Left lung (tissue), 10 donors: ENCODE results near the gene DDIT4. TPM values are rescaled to one million over a fixed set of nuclear protein-coding genes. Genes with fewer than 3 reads are reported as not detected.
A peak's percentile ranks its signal among the peaks of the same experiment; 100 is the strongest.

ENCODE experiments used
- ATAC-seq: fragments of 200-7000 bp; cut with Tn5 transposase; one replicate; pipeline ENCODE4 v1.9.1; 2020; ENCODE audit warnings: moderate library complexity
- DNase-seq, 4 donors: peaks; one replicate each; pipeline ENCODE4 v3.0.0-alpha.2; 2013 to 2020
- H3K27ac ChIP-seq, 2 donors: fragments of 200-600 bp; sonication (generic) in 1 of 2; one replicate each; pipeline versions ENCODE4 v1.5.0 to v1.8.0; 2020 to 2021
- H3K27me3 ChIP-seq, 2 donors: fragments of 200-600 bp; sonication (generic) in 1 of 2; one replicate each; pipeline versions ENCODE4 v1.5.0 to v1.8.0; 2020 to 2021
- H3K36me3 ChIP-seq, 2 donors: fragments of 200-600 bp; sonication (generic) in 1 of 2; one replicate each; pipeline versions ENCODE4 v1.5.0 to v1.8.0; 2020 to 2021
- H3K4me1 ChIP-seq, 2 donors: fragments of 200-600 bp; one replicate each; pipeline ENCODE4 v1.8.0; 2021
- H3K4me3 ChIP-seq, 2 donors: fragments of 200-600 bp; sonication (generic) in 1 of 2; one replicate each; pipeline versions ENCODE4 v1.5.0 to v1.8.0; 2020 to 2021; ENCODE audit warnings: mild to moderate bottlenecking in 1 of 2
- H3K9me3 ChIP-seq, 2 donors: fragments of 200-600 bp; sonication (generic) in 1 of 2; one replicate each; pipeline versions ENCODE4 v1.5.0 to v1.8.0; 2020 to 2021
- CTCF ChIP-seq, 2 donors: fragments of 200-600 bp; sonication (generic) in 1 of 2; IDR thresholded peaks; one replicate each; pipeline versions ENCODE4 v1.5.0 to v1.8.0; 2021; ENCODE audit warnings: antibody characterized with exemption in 2 of 2
- intact Hi-C, 2 donors: fragments of 100-400 bp; cut with DNase I; formaldehyde crosslinking; loops; one replicate each; pipeline versions ENCODE4 v1.11.2 to v1.14.2; 2022
- polyA plus RNA-seq, 6 donors: library from polyadenylated mRNA; unstranded; fragments of 120-200 nt; gene quantifications; one replicate each; pipeline ENCODE4 v1.2.1, GENCODE V29; 2013; ENCODE audit not compliant: insufficient read length in 6 of 6
- total RNA-seq, 2 donors: library from RNA; stranded (reverse); fragmentation: NEBNext Ultra II Directional; extraction: Animal tissue kit (Norgen Biotek cat#: 25700); gene quantifications; one replicate each; pipeline ENCODE4 v1.2.1, GENCODE V29; 2021
- donor health status: DM: no; HTN: yes; CAD: no.
- donor health status: DM: no; HTN: no; CAD: no.

The DDIT4 gene
- total and polyA plus RNA-seq, 8 donors: 40.7 to 98.7 (median 56.4) TPM

DNA sequence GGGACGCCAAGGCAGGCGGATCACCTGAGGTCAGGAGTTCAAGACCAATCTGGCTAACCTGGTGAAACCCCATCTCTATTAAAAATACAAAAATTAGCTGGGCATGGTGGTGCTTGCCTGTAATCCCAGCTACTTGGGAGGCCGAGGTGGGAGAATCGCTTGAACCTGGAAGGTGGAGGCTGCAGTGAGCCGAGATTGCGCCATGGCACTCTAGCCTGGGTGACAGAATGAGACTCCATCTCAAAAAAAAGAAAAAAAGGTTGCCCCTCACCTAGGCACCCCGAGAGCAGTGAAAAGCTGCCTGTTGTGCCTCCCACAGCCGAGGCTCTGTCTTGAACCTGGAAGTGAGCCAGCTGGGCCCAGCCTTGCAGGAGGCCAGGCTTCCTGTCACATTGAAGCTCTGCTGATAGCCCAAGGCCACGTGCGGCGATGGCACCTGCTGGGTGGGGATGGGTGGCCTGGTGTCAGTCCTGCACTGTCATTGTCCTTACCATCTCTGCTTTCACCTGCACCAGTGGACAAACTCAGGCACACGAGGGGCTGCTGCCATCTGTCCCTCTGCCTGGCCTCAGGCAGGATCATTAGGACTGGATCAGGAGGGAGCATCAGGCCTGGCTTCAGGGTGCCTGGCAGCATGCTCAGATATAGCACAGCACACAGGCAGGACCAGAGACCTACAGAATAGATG, 43.2 kb downstream of the DDIT4 start:
- H3K36me3 ChIP-seq: no peaks in the 10 kb centered on the region
- ATAC-seq (no peak), DNase-seq (peak in 2 of 4 donors; percentile 80 to 91)
- peak overlapping the region; percentile 75 to 92 for H3K27ac ChIP-seq
- no peaks in the 10 kb centered on the region for H3K9me3 ChIP-seq
- intact Hi-C loops: no loop called here
- no peak for TF ChIP-seq CTCF (IDR thresholded peaks at IDR 0.05)
- no peak overlapping the region for H3K4me3 ChIP-seq
- peaks cover 32 to 77% of the 10 kb centered on the region in 2 donors for H3K4me1 ChIP-seq
- no peaks in the 10 kb centered on the region for H3K27me3 ChIP-seq

DNA sequence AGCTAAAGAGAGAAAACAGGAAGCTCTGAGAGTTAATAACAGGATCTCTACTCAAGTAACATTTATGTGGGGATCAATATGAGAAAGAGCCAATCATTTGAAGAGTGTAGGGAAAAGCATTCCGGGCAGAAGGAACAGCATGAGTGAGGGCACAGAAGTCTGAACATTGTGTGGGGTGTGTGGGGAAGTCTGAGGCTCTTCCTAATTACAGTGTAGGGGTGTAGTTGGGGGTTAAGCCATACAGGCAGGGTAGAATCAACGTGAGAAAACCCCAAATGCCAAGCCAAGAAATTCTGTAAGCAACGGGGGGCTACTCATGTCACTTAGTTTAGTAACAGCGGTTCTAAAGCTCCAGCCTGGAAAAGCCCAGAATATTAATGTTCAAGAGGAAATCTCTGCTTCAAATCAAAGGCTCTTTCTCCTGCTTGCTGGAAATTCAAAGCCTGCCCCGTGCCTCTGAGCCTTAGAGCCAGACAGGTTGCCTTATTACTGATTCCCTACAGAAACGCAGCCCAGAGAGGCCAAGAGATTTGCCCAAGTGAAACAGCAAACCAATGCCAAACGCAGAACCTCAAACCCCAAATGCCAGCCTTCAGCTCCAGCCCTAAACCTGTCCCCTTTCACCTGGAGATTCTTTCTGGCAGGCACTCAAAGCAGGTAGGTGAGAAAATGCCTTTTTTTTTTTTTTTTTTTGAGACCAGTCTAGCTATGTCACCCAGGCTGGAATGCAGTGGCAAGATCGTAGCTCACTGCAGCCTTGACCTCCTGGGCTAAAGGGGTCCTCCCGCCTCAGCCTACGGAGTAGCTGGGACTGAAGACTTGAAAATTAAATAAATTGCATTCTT, 44.9 kb downstream of the DDIT4 start:
- DNase-seq (no peak), ATAC-seq (no peak)
- H3K36me3 ChIP-seq: no peaks in the 10 kb centered on the region
- H3K27me3 ChIP-seq: no peaks in the 10 kb centered on the region
- H3K9me3 ChIP-seq: no peaks in the 10 kb centered on the region
- H3K4me3 ChIP-seq: peak overlapping the region in 1 of 2 donors; percentile 34
- H3K4me1 ChIP-seq: peaks cover 36 to 95% of the 10 kb centered on the region in 2 donors
- intact Hi-C loops: no loop called here
- no peak for TF ChIP-seq CTCF (IDR thresholded peaks at IDR 0.05)
- peak overlapping the region; percentile 92 to 93 for H3K27ac ChIP-seq

GRCh38 chr10:72319416-72320254, 45.9 kb downstream of the DDIT4 start:
- peak overlapping the region; percentile 30 to 34 for H3K4me3 ChIP-seq
- peaks cover 39 to 98% of the 10 kb centered on the region in 2 donors for H3K4me1 ChIP-seq
- DNase-seq (peak; percentile 92 to 99 (median 96)), ATAC-seq (peak; percentile 85)
- no peaks in the 10 kb centered on the region for H3K27me3 ChIP-seq
- no peak for TF ChIP-seq CTCF (IDR thresholded peaks at IDR 0.05)
- H3K27ac ChIP-seq: peak overlapping the region; percentile 92 to 93
- intact Hi-C loops: no loop called here
- no peaks in the 10 kb centered on the region for H3K9me3 ChIP-seq
- no peaks in the 10 kb centered on the region for H3K36me3 ChIP-seq

DNA sequence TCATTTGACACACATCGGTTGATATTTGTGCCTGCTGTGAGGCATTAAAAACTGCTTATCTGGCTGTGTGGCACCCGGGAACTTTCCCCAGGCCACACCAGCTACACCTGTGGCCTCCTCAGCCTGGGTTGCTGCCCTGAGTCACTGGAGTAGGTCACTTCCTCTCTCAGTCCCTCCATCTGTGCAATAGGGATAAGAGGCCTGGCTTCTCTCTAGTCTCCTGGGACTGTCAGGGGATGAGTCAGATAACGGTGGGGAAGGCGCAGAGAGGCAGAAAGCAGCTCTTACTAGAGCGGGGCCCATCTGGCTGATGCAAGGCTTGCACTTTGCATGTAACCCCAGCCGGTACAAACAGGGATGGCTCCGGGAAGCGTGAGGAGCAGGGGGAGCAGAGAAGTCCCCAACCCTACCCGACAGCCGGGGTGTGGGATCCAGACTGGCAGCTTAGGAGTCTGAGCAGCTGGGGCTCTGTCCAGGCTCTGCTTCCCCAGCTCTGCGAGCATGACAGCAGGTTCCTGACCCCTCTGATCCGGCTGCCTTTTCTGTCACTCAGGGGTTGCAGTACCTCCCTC, 47.0 kb downstream of the DDIT4 start:
- peak in 1 of 4 donors; percentile 81 for DNase-seq
- Histone ChIP-seq H3K9me3 (no peaks in the 10 kb centered on the region), H3K27ac (peak overlapping the region; percentile 92 to 93), H3K36me3 (no peaks in the 10 kb centered on the region), H3K4me3 (no peak overlapping the region), H3K4me1 (peaks cover 42 to 98% of the 10 kb centered on the region in 2 donors), H3K27me3 (no peaks in the 10 kb centered on the region)
- peak; percentile 35 for ATAC-seq
- TF ChIP-seq CTCF (IDR thresholded peaks at IDR 0.05): no peak
- intact Hi-C loops: no loop called here
